Fibroblast of the aortic adventitia (primary cell): Measurements from ENCODE around the gene ATP13A3. TPM values are rescaled to one million over a fixed set of nuclear protein-coding genes. Genes with fewer than 3 reads are reported as not detected.

Source experiments
- DNase-seq: peaks from one replicate; pipeline ENCODE4 v3.0.0-alpha.2; 2010; ENCODE audit warnings: low read depth
- H3K4me3 ChIP-seq: 2 replicates; pipeline ENCODE4 v1.5.1; 2011; ENCODE audit warnings: low read depth, mild to moderate bottlenecking, control low read depth, low read length, moderate library complexity
- CTCF ChIP-seq: IDR thresholded peaks from 2 replicates; pipeline ENCODE4 v1.5.1; 2011; ENCODE audit warnings: mild to moderate bottlenecking, low read length, control low read depth, inconsistent platforms; ENCODE audit not compliant: insufficient read depth
- total RNA-seq: library from RNA; depleted of rRNA; stranded (reverse); fragments of >200 nt; gene quantifications from 2 replicates; pipeline ENCODE4 v1.2.3, GENCODE V29; 2012; ENCODE audit warnings: low replicate concordance

ATP13A3 gene
- total RNA-seq, 1 donor = 494 TPM

GRCh38 chr3:194446754-194447153 is 40.0 kb downstream of the ATP13A3 start:
- no peak for TF ChIP-seq CTCF
- no peak for DNase-seq
- H3K4me3 ChIP-seq = no peak overlapping the region

- DNase-seq = no peak
- H3K4me3 ChIP-seq = no peak overlapping the region
- no peak for TF ChIP-seq CTCF
Measured at GRCh38 chr3:194446172-194446571, 40.6 kb downstream of the ATP13A3 start.

- no peak for TF ChIP-seq CTCF
- DNase-seq = peak; percentile 43
- H3K4me3 ChIP-seq = no peak overlapping the region
Measured at GRCh38 chr3:194443901-194444300, 42.9 kb downstream of the ATP13A3 start.

DNA sequence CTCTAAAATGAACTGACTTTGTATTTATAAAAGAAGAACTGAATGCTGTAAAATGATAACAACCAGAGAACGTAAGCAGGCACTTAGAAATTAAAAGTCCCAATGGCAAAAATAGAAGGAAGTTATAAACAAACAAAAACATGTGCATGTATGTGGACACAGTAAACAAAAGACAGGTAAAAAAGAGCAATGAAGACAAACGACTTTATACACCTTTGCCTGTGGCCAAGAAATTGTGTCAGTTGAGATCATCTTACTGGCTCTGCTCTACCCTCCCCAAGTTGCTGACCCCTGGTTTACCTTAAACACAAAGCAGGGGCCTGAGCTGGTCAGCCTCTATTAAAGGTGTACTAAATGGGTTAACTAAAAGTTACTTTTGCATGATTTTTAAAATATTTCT is 46.0 kb downstream of the ATP13A3 start:
- no peak for TF ChIP-seq CTCF
- H3K4me3 ChIP-seq = no peak overlapping the region
- no peak for DNase-seq

- no peak for DNase-seq
- no peak overlapping the region for H3K4me3 ChIP-seq
- no peak for TF ChIP-seq CTCF
Measured at GRCh38 chr3:194439881-194440550, 46.8 kb downstream of the ATP13A3 start.

DNA sequence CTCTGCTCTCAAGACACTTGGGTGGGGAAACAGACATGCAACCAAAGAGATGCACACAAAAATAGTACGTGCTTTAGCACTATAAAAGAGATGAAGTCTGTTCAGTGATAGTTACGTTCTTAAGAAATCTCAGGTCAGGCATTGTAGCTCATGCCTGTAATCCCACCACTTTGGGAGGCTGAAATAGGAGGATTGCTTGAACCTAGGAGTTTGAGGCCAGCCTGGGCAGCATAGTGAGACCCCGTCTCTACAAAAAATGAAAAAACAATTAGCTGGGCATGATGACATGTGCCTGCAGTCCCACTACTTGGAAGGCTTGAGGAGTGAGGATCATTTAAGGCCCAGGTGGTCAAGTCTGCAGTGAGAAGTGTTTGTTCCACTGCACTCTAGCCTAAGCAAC is 52.3 kb downstream of the ATP13A3 start:
- H3K4me3 ChIP-seq = no peak overlapping the region
- no peak for DNase-seq
- no peak for TF ChIP-seq CTCF

DNA sequence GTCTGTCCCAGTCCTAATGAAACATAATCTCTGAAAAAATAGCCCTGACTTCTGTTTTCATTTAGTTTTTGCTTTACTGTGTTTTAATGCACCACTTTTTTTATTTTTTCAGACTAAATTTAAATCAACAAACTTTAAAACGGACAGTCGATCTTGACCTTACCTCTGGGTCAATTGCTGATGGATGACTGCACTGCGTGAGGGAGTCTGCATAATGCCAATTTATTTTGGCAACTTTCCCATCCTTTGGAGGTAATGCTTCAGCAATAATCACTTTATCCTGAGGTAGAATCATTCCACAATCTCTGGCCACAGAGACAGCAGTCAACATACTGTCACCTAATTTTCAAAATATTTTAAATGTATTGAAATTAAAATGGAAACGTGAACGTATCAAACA is 55.2 kb downstream of the ATP13A3 start:
- H3K4me3 ChIP-seq = no peak overlapping the region
- no peak for DNase-seq

More for the DNA sequence above, 55.2 kb downstream of the ATP13A3 start:
- TF ChIP-seq CTCF = no peak
